NB4 (cell line): ENCODE results near the gene GCLC.

Experiments
- CTCF ChIP-seq: IDR thresholded peaks from one replicate; pipeline ENCODE4 v1.5.1; 2012; ENCODE audit warnings: low read depth, low read length
- TF ChIP-seq, protein P1 (sequence below): IDR thresholded peaks from 2 replicates; pipeline ENCODE4 v1.6.1; 2011; ENCODE audit warnings: low read depth, low read length

- TF ChIP-seq CTCF, result no peak
- TF ChIP-seq, protein P1, sequence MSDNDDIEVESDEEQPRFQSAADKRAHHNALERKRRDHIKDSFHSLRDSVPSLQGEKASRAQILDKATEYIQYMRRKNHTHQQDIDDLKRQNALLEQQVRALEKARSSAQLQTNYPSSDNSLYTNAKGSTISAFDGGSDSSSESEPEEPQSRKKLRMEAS, result no peak
Observed at GRCh38 chr6:53518862-53519261, 26.0 kb downstream of the GCLC start.
